HUES48 (cell line): ENCODE measurements around the gene NEU2.

Experiments used
- H3K27ac ChIP-seq: one replicate; pipeline ENCODE4 v1.7.0; 2013; ENCODE audit warnings: low read depth, low read length, inconsistent platforms
- H3K27me3 ChIP-seq: 2 replicates; pipeline ENCODE4 v1.6.1; 2013; ENCODE audit warnings: mild to moderate bottlenecking, low read length; ENCODE audit not compliant: control insufficient read depth, insufficient read depth
- H3K36me3 ChIP-seq: 2 replicates; pipeline ENCODE4 v1.6.1; 2013; ENCODE audit warnings: low read length; ENCODE audit not compliant: control insufficient read depth, insufficient read depth
- H3K4me1 ChIP-seq: 2 replicates; pipeline ENCODE4 v1.6.1; 2013; ENCODE audit warnings: mild to moderate bottlenecking, low read length; ENCODE audit not compliant: control insufficient read depth, insufficient read depth
- H3K4me3 ChIP-seq: 2 replicates; pipeline ENCODE4 v1.5.1; 2013; ENCODE audit warnings: mild to moderate bottlenecking, low read depth, low read length
- H3K9ac ChIP-seq: 2 replicates; pipeline ENCODE4 v1.6.1; 2013; ENCODE audit warnings: mild to moderate bottlenecking, low read depth, low read length, moderate library complexity
- H3K9me3 ChIP-seq: 2 replicates; pipeline ENCODE4 v1.6.1; 2013; ENCODE audit warnings: low read length; ENCODE audit not compliant: control insufficient read depth, insufficient read depth

NEU2 gene

DNA sequence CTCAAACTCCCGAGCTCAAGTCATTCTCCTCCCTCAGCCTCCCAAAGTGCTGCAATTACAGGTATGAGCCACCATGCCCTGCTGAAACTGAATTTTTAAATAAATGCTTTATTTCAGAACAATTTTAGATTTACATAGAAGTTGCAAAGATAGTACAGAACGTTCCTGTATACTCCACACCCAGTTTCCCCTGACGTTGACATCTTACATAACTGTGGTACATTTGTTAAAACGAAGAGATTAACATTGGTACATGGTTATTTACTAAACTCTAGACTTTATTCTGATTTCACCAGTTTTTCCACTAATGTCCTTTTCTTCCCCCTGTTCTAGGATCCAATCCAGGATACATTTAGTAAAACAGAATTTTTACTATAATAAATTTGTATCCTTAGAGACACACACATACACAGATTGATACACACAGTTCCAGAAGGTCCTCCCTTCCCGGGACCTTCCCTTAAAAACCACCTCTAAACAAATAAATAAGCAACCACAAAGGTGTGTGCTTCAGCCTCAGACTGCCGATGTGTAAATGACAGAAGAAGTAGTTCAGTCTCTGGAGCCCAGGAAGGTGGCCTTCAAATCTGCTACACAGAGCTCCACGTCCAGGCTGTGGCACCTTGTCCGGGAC is 6.9 kb downstream of the NEU2 start:
- Histone ChIP-seq H3K9ac (no peak overlapping the region), H3K9me3 (no peaks in the 10 kb centered on the region), H3K27me3 (no peaks in the 10 kb centered on the region)

GRCh38 chr2:233039846-233040530 is 7.5 kb downstream of the NEU2 start:
- Histone ChIP-seq H3K36me3 (no peaks in the 10 kb centered on the region), H3K4me1 (no peaks in the 10 kb centered on the region), H3K9me3 (no peaks in the 10 kb centered on the region), H3K9ac (no peak overlapping the region), H3K4me3 (no peak overlapping the region), H3K27ac (no peak overlapping the region), H3K27me3 (no peaks in the 10 kb centered on the region)

More for the DNA sequence above, 6.9 kb downstream of the NEU2 start:
- no peak overlapping the region for H3K27ac ChIP-seq
- H3K36me3 ChIP-seq: no peaks in the 10 kb centered on the region
- H3K4me1 ChIP-seq: no peaks in the 10 kb centered on the region
- no peak overlapping the region for H3K4me3 ChIP-seq

- H3K27ac ChIP-seq: no peak overlapping the region
- no peak overlapping the region for H3K4me3 ChIP-seq
- H3K9me3 ChIP-seq: no peaks in the 10 kb centered on the region
- no peak overlapping the region for H3K9ac ChIP-seq
- H3K4me1 ChIP-seq: no peaks in the 10 kb centered on the region
- H3K36me3 ChIP-seq: no peaks in the 10 kb centered on the region
- no peaks in the 10 kb centered on the region for H3K27me3 ChIP-seq
Observed at GRCh38 chr2:233040571-233040970, 8.1 kb downstream of the NEU2 start.

- no peak overlapping the region for H3K27ac ChIP-seq
- no peaks in the 10 kb centered on the region for H3K36me3 ChIP-seq
- no peaks in the 10 kb centered on the region for H3K9me3 ChIP-seq
- H3K4me3 ChIP-seq: no peak overlapping the region
- no peaks in the 10 kb centered on the region for H3K4me1 ChIP-seq
- H3K9ac ChIP-seq: no peak overlapping the region
- H3K27me3 ChIP-seq: no peaks in the 10 kb centered on the region
Observed at GRCh38 chr2:233041722-233042323, 9.4 kb downstream of the NEU2 start.

DNA sequence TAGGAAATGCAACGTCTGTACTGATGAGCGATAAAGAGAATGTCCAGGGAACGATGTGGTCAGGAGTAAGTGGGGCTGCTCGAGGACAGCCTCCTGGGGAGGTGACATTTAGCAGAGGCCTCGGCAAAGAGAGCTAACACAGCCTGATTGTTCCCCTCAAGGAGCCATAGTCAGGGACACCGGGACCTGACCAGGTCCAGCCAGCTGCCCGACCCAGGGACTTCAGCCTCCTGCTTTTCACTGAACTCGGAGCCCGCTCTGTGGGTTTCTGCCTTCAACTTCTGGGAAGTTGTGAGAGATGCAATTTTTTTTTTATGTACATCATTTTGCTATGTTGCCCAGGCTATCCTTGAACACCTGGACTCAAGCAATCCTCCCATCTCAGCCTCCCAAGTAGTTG is 10.1 kb downstream of the NEU2 start:
- Histone ChIP-seq H3K27ac (no peak overlapping the region), H3K27me3 (no peaks in the 10 kb centered on the region), H3K4me3 (no peak overlapping the region), H3K36me3 (no peaks in the 10 kb centered on the region), H3K9me3 (no peaks in the 10 kb centered on the region), H3K4me1 (no peaks in the 10 kb centered on the region), H3K9ac (no peak overlapping the region)

DNA sequence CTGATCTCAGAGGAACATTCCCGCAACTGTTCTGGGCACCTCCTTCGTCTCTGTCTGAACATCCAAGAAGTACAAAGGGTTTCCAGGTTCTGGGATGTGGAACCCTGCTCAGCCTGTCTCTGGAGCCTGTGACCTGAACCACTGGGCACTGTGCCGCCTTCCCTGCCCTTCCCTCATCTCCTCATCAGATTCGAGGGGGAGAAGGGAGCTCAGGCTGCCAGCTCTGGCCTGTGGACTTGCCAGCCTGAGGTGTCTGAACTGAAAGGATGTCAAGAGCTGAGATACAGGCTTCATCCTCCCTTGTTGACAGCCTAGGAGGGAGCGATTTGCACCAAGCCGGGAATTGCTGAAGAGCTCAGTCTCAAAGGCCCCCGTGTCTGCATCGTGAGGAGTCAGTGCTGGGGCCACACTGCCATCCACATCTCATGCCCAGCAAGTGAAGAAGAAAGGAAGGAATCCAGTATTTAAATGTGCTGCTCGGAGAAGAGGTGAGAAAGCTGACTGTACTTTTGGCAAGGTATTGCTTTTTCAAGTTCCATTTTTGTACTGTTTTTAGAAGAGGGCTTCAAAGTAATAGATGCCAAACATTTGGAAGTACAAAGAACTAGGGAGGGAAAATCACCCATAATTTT is 12.6 kb downstream of the NEU2 start:
- Histone ChIP-seq H3K4me3 (no peak overlapping the region), H3K27me3 (no peaks in the 10 kb centered on the region), H3K4me1 (peaks cover 5% of the 10 kb centered on the region; the same call in 1 of the 2 replicates), H3K27ac (no peak overlapping the region), H3K9me3 (no peaks in the 10 kb centered on the region), H3K36me3 (no peaks in the 10 kb centered on the region), H3K9ac (no peak overlapping the region)

DNA sequence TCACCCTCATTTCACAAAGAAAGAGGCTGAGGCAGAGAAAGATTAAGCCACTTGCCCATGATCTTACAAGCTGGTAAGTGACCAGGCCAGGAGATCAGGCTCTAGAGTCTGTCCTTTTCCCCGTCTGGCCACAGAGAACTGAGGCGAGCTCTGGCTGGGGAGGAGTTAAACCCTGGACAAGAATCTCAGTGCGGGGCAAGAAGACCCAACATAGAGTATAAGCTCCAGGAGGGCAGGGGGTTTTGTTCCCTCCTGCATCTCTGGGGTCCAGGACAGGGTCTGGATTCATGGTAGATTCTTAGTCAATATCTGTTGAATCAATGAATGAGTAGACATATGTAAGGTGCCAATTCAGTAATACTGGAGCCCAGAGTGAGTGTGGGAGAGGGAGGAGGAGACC is 14.7 kb downstream of the NEU2 start:
- no peak overlapping the region for H3K4me3 ChIP-seq
- no peak overlapping the region for H3K9ac ChIP-seq
- peaks cover 2% of the 10 kb centered on the region; the same call in 1 of the 2 replicates for H3K27me3 ChIP-seq
- no peak overlapping the region for H3K27ac ChIP-seq
- no peaks in the 10 kb centered on the region for H3K9me3 ChIP-seq
- H3K4me1 ChIP-seq: peaks cover 20% of the 10 kb centered on the region
- no peaks in the 10 kb centered on the region for H3K36me3 ChIP-seq

GRCh38 chr2:233047667-233048066 is 15.2 kb downstream of the NEU2 start:
- Histone ChIP-seq H3K4me1 (peaks cover 22% of the 10 kb centered on the region), H3K9ac (no peak overlapping the region), H3K27me3 (peaks cover 2% of the 10 kb centered on the region; the same call in 1 of the 2 replicates), H3K4me3 (no peak overlapping the region), H3K36me3 (no peaks in the 10 kb centered on the region), H3K9me3 (no peaks in the 10 kb centered on the region), H3K27ac (no peak overlapping the region)

GRCh38 chr2:233048569-233049193 is 16.2 kb downstream of the NEU2 start:
- Histone ChIP-seq H3K4me3 (no peak overlapping the region), H3K4me1 (peaks cover 22% of the 10 kb centered on the region), H3K9ac (no peak overlapping the region), H3K27ac (no peak overlapping the region), H3K9me3 (no peaks in the 10 kb centered on the region), H3K27me3 (peaks cover 2% of the 10 kb centered on the region; the same call in 1 of the 2 replicates), H3K36me3 (no peaks in the 10 kb centered on the region)

DNA sequence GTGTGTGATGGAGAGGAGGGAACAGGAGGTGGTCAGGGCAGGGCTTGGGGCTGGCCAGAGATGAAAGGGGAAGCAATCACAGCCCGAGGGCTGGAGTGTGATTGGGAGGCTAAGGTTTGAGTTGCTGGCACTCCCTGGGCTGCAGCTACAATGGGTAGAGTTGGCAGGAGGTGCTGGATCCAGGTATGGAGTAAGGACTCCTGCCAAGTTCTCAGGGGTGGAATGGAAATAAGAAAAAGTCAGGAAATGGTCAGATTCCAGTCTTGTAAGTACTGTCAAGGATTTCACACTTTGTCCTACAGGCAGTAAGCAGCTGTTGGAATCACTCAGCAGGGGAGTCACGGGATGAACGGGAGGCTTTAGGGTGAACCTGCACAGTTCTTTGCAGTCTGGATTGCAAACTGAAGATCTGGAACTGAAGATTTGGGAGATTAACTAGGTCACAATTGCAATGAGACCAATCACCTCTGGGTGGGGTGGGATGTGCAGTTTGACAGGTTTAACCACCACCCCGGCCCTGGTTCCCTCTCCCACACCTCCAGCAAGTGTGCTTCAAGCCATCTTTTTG is 16.8 kb downstream of the NEU2 start:
- Histone ChIP-seq H3K4me1 (peaks cover 22% of the 10 kb centered on the region), H3K36me3 (no peaks in the 10 kb centered on the region), H3K27me3 (peaks cover 2% of the 10 kb centered on the region), H3K9ac (no peak overlapping the region), H3K9me3 (no peaks in the 10 kb centered on the region), H3K4me3 (no peak overlapping the region), H3K27ac (no peak overlapping the region)
